HEK293T (cell line): ENCODE data around the gene SAMMSON.

Source experiments
- L3MBTL2 ChIP-seq: fragments of 450-650 bp; conservative IDR thresholded peaks from 2 replicates; pipeline ENCODE4 v1.6.1; 2016; ENCODE audit warnings: mild to moderate bottlenecking
- SUZ12 ChIP-seq: fragments of 450-650 bp; IDR thresholded peaks from 2 replicates; pipeline ENCODE4 v1.6.1; 2016; ENCODE audit warnings: mild to moderate bottlenecking
- ZNF384 ChIP-seq: fragments of 450-650 bp; IDR thresholded peaks from 2 replicates; pipeline ENCODE4 v1.6.1; 2016

DNA sequence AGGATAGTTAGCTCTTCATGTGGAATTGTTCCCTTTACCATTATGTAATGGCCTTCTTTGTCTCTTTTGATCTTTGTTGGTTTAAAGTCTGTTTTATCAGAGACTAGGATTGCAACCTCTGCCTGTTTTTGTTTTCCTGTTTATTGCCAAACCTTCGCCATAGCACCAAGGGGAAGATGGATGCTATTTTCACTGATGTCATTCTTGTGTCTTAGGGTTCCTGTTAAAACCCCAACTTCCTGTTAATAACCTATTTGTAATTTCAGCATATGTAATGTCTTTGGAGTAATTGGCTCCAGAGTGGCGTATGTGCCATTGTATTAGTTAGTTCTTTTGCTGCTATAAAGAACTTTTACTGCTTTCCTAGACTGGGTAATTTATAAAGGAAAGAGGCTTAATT is 10.8 kb downstream of the SAMMSON start:
- TF ChIP-seq ZNF384 (no peak), SUZ12 (no peak), L3MBTL2 (no peak)
